HCEC 1CT (cell line): ENCODE measurements around the gene SFN.
"Not testable (repeated sequence)": the region's sequence is repeated elsewhere in the genome, so short reads cannot be mapped to it uniquely, and the experiment has no call there.

Source experiments
- DNase-seq: peaks from one replicate; pipeline ENCODE4 v3.0.0-alpha.2; 2017

The SFN gene

DNA sequence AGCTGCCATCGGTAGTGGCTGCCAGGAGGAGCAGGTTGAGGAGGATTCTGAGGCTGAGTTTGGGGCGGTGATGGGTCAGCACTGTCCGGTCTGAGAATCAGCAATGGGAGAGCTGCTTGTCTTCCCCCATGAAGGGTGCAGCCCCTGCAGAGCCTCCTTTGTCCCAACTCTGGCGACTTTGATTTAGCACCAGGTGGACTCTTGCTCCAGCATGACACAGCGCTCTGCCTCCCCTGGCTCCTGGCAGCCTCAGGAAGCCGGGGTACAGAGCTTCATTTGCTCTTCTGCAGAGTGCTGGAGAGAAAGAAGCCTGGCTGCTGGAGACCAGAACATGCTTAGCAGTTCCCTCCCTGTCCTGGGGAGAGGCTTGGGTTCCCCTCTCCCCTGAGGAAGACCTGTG, 23.2 kb upstream of the SFN start:
- DNase-seq = no peak

DNA sequence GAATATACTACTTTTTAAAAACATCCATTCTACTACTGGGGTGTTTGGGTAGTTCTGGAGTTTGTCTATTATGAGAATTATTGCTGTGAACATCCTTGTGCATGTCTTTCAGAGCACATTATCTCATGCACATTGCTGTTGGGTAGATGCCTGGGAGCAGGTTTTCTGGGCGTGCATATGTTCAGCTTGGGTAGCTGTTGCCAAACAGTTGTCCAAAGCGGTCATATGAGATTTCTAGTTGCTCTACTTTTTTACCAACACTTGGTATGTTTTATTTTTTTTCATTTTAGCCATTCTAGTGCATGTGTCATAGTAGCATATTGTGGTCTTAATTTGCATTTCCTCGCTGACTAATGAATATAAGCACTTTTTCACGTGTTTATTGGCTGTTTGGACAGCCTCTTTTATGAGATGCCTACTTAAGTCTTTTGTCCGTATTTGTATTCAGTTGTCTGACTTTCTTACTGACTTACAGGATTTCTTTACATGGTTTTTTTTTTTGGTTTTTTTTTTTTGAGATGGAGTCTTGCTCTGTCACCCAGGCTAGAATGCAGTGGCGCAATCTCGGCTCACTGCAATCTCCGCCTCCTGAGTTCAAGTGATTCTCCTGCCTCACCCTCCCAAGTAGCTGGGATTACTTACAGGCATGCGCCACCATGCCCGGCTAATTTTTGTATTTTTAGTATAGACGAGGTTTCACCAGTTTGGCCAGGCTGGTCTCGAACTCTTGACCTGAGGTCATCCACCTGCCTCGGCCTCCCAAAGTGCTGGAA, 18.3 kb upstream of the SFN start:
- DNase-seq = no peak

DNA sequence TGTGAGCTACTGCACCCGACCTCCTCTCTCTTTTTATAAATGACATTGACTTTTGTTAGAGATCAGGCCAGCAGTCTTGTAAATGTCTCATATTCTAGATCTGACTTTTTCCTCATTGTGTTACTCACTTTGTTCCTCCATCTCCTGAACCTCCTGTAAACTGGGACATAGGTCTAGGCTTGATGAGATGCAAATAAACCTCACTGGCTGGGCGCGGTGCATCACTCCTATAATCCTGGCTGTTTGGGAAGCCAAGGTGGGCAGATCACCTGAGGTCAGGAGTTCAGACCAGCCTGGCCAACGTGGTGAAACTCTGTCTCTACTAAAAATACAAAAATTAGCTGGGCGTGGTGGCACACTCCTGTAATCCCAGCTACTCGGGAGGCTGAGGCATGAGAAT, 15.1 kb upstream of the SFN start:
- not testable (repeated sequence) for DNase-seq

DNA sequence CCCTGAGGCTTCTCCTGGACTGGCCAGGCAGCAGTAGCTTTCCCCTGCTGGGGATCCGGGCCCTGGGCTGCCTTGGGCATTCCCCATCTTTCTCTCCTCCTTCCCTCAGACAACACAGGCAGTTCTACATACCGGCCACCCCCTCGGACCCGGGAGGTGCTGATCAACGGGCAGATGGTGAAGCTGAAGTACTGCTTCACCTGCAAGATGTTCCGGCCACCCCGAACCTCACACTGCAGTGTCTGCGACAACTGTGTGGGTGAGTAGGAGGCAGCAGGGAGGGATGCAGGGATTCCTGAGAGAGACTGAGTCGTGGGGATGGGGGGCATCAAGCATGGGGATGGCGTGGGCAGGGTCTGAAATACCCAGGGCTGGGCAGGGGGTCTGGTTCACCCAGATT, 14.4 kb upstream of the SFN start:
- no peak for DNase-seq

DNA sequence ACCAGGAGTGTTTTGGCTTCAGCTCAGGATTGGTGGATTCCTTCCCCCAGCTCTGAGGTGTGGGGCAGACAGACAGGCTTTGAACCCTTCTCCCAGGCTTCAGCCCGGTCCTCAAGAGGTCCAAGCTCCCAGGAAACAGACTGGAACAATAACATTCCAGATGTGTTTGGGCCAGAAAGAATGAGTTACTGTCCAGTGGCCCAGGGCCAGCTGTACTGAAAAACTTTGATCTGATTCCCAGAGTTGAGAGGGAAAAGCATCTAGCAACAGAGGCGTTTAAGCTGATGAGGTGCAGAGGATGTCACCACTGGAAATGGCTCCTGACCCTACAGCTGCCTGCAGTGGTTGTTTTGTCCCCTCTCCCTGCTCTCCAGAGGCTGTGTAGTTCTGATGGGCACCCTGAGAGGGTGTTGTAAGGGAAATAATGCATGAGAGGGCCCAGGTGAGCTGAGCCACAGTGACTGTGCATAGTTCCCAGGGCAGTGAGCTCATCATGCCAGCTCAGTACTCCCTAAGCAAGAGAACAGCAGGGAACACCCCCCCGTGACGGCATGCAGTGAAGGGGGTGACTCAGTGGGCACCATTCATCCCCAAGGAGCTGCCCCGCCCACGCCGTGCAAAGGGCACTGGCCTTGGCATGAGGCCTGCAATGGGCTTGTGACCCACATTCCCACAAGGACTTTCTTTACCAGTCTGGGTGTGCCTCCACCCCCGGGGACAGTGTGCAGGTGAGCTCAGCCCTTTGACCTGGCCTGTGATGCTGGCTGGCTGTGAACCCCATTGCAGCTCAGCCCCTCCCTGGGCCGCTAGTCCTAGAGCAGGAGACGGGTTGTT, 13.8 kb upstream of the SFN start:
- peak; percentile 79 for DNase-seq

DNA sequence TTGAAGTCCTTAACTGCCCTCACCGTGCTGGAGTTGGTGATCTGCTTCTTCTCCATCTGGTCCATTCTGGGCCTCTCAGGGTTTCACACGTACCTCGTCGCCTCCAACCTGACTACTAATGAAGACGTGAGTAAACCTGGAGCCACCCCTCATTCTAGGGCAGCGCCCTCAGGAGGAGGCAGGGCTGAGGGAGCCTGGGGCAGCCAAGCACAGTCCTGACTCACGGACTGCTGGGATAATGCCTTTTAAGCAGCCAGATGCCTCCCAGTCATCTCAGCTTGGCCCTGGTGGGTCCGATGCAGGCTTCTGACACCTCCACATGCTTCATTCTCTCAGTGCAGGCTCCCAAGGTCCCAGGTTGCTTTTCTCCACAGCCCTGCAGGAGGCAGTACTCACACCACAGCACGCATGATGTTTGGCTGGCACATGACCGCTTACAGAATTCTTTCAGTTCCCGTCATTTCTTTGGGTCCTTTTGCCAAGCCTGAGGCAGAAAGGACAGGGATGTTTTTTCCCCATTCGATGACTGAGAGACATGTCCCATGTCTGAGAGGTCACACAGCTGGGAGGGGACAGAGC, 11.8 kb upstream of the SFN start:
- no peak for DNase-seq

DNA sequence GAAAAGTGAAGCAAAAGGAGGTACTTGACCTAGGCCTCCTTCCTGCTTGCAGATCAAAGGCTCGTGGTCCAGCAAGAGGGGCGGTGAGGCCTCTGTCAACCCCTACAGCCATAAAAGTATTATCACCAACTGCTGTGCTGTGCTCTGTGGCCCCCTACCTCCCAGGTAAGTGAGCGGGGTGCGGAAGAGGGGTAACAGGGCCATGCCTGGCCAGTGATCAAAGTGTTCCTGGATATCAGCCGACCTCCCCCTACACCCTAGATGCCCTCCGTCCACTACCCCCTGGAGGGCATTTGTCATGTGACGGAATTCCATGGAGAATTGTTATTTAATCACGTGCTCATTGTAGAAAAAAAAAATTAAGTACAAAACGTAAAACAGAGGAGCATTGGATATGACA, 10.2 kb upstream of the SFN start:
- DNase-seq = no peak

DNA sequence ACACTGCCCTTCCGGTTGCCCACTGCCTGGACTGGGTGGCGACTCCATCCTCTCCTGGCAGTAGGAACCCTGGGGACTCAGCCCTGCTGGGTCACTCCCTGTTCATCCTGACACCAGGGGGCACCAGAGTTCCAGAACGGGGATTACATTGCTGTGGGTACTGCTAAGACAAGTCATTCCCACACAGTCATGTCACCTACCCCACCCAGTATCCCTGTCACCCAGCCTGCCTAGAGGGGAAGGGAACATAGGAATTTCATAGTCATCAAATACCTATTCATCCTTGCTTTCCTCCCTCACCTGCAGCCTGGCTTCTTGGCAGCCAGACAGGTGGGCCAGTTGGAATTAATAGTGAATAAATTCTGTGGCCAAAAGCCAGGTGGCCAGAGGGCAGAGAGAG, 9.8 kb upstream of the SFN start:
- DNase-seq = peak; percentile 66

DNA sequence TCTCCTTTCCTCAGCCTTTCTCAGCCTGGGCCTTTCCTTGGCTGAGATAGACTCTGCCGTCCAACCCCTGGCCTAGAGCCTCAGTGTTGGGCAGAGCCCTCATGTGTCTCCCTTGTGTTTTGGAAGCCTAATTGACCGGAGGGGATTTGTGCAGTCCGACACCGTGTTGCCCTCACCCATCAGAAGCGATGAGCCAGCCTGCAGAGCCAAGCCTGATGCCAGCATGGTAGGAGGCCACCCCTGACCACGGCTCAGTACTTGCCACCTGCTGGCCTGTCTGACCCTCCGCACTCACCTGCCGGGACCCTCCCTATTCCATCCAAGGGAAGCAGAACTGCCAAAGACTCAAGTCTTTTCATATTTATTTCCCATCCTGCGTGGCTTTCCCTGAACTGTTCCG, 9.3 kb upstream of the SFN start:
- DNase-seq = no peak

DNA sequence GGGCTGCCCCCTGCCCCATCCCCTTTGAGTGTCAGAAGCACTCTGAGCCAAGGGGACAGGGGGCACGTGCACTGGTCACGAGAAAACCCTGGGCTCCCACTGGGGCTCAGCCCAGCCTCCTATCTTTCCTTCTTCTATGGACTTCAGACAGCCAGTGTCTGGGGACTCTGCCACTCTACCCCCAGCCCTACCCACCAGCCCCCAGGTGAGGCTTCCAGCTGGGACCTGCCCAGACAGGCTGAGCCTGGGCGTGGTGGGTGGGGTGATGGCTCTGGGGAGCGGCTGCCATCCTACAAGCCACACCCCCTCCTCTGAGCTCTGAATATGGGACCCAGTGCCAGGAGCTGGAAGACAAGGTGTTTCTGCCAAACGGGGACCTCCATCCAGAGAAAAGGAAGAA, 8.0 kb upstream of the SFN start:
- DNase-seq = no peak

DNA sequence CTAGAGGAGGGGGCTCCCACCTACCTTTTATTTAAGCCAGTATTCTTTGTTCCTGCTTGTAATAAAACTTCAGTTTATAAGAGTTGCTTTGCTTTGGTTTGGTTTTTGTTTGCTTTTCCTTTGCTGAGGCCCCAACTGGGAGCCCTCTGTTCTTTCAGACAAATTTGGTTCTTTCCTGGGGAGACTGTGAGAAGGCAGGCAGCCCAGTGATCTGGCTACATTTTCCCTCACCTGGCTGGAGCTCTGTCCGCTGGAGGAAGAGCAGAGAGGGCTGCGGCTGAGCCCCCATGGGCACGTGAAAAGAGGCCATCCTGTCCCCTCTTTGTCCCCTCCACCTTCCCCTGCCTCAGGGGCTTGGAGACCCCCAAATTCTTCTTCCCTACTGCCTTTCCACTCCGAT, 7.3 kb upstream of the SFN start:
- no peak for DNase-seq

DNA sequence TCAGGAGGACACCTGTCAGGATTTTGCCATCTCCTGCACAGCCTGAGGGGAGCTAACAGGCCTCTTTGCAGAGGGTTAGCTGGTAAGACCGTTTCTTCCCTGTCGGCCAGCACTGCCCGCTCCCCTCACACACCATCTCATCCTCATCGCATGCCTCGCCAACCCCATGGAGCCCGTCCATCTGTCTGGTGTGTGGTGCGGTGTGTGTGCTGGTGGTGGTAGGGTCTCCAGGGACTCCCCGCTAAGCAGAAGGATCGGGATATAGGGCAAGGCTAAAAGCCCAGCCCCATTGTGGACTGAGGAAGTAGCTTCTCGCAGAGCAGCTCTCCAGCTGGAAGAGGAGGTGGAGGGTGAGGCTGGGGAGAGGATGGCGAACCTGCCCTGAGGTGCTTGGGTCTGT, 6.8 kb upstream of the SFN start:
- no peak for DNase-seq

DNA sequence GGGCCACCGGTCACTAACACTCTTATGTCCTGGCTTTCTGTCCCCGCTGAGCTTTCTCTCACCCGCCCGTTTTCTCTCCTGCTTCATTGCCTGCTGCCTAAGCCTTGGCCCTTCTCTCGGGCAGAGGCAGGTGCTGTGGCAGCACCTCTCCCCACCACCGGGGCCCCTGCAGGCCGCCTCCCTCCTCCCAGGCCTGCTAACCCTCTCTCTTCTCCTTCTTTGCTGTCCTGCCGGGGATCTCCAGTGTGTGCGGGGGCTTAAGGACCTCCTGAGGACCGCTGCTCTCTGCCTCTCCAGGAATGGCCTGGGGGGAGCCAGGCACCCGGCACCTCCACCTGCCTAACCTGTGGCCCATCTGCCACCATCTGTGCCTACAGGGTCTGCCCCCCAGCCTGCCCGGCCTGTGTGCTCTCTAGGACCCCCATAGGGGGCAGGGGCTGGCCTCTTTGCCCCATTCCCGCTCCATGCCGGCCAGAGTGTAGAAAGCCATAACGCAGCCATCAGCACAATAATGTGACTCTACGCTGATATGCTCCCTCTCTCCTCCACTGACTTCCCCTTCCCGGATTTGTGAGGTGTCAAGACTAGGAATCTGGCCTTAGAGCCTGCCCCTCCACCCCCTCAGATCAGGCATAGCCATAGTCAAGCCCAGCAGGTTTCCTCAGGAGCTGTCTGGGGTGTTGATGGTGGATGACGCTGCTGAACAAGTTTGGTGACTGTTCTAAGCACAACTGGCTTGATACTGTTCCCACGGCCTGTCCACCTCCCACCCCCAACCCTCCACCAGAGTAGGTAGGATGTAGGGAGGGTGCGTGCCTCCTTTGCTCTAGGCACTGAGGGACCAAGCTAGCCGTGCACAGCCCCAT, 6.1 kb upstream of the SFN start:
- DNase-seq = no peak

DNA sequence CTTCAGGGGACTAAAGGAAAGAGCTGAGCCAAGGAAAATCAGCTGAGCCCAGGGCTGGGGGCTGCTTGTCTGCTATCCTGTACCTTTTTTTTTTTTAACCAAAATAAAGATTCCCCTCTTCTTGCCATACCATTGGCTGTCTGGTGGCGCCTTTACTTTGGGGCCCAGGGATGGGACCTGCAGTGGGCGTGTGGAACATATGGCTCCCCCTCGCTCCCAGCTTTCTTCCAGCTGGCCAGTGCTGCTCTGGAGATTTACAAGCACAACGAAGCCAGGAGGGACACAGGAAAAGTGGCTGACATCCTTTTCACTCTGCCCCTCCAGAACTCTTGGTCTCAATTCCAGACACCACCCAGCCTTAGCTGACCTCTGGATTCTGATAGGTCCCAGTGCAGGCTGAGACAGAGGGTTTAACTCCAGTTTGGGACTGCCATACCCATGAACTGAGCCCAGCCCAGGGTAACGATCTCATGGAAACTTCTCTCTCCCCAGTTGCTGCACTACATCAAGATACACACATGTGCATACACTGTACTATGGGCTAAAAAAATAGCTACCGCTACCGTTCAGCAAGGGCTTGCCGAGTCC, 5.4 kb upstream of the SFN start:
- DNase-seq = no peak

DNA sequence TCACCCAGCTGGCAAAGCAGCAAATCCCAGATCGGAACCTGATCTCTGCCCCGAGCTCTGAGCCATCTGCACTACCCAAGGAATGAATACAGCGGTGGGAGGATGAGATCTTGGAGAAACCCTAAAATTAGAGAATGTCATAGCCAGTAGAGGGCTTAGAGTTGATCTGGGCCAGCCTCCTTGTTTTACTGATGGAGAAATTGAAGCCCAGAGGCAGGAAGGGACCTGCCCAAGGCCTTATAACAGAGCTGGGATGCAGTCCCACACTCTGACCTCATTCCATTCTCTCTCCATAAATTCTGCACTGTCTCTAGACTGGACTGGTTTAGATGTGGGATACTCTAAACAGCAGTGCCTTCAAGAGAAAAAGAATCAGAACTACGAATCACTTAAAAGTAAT, 4.8 kb upstream of the SFN start:
- no peak for DNase-seq

DNA sequence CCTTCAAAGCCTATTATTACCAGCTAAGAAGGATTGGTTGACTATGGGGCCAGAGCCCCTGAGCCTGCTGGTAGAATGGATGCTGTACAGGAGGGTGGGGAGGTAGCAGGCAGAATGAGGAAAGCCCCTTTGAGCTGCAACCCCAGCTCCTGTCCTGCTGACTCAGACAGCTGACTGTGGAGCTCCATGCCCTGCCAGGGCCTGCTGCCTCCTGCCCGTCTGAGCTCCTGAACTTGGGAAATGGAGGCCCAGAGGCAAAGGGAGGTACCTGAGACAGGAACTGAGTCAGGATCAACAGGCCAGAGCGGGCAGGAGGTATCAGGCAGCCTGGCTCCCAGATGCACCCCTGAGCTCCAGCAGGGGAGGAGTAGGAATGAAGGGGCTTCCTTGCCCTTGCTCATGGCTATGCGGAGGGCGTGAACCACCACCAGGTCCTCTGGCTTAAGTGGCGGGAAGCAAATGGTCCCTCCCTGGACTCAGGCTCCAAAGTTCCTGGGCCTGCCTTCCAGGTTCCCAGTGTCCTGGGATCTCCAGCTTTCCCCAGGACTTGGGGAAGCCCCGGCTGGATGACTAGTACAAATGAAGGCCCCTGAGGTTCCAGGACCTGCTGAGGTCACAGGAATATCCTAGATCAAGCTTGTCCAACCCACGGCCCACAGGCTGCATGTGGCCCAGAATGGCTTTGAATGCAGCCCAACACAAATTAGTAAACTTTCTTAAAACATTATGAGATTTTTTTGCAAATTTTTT, 3.9 kb upstream of the SFN start:
- DNase-seq = no peak

DNA sequence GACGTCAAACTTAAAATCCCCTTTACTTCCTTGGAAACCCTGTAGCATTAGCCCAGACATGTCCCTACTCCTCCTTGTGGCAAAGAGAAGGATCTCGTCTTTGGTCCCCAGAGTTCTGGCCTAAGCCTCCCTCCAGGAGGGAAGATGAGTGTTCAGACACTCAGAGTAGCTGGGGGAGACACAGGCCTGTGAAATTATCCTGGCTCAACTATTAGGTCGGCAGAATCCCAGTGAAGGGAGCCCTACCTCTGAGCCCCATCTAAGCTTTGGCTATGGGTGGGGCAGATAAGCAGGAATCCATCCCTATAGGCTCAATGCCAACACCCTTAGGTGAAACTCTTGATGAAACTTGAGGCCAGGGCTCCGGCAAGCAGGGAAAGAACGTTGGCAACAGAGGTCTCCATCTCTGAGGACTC, 1.7 kb upstream of the SFN start:
- DNase-seq = peak; percentile 33

DNA sequence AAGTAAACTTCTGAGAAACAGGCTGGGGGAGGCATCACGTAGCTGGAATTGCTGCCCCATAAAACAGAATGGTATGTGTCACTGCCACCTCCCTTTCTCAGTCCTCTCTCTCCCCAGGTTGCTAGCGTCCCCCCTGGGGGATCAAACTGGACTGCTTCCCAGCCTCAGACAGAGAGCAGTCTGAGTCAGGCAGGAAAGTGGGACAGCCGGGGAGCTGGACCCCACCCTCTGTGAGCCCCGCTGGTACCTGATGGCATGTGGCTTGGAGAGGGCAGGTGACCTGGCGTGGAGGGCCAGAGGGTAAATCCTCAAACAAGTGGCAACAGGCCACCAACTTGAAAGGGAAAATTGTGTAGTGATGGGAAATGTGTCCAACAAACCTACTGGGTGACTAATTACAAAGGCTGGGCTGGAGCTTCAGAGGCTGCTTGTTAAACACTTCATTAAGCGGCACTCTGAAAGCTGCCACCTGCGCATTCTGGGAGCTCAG, 1.0 kb upstream of the SFN start:
- no peak for DNase-seq

DNA sequence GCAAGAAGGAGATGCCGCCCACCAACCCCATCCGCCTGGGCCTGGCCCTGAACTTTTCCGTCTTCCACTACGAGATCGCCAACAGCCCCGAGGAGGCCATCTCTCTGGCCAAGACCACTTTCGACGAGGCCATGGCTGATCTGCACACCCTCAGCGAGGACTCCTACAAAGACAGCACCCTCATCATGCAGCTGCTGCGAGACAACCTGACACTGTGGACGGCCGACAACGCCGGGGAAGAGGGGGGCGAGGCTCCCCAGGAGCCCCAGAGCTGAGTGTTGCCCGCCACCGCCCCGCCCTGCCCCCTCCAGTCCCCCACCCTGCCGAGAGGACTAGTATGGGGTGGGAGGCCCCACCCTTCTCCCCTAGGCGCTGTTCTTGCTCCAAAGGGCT, 732 bp downstream of the SFN start:
- DNase-seq = no peak

DNA sequence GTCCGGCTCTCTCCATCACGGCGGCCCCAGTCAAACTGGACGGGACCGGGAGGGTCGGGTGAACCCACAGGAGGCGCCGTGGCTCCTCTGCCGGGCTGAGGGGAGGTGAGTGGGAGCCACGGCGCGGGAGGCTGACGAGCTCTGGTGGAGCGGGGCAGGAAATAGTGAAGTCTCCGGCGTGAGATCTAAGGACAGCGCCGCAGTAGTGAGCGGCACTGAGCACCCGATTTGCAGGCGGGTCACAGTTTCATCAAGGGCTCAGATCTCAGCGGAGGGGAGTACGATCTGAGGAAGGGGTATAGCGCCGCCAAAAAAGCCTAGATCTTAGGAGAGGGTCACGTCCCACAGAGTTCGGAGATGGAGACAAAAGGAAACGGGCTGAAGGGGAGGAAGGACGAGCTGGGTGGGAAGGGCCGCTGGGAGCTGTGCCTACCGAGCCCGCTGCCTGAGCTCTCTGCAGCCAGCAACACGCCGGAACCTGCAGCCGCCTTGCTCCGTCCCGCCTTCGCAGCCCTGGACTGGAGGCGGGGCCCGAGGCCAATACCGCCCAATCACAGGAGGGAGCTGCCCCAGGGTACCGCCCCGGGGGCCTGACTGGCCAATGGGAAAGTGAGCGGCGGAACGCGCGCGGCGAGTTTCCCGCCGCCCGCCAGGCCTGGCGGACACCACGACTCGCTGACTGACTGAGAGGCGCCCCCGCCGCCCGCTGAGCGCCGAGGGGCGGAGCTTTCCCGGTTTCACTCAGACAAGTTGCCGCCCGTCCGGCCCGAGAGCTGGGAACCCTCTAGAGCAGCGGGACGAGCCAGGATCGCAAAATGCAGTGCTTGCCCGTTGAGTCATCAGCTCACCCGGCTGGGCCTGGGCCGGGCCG, 1.9 kb downstream of the SFN start:
- DNase-seq = peak; percentile 99

DNA sequence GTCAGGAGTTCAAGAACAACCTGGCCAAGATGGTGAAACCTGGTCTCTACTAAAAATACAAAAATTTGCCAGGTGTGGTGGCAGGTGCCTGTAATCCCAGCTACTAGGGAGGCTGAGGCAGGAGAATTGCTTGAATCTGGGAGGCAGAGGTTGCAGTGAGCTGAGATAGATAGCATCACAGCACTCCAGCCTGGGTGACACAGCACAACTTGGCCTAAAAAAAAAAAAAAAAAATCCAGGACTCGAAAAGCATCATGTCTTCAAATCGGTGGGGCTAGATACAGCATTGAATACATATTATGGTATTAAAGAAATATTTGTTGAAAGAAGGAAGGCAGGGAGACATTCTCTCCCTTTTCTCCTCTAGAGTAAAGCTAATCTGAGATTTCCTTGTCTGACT, 10.1 kb downstream of the SFN start:
- DNase-seq = not testable (repeated sequence)
